Measurements from ENCODE around the gene OMD. TPM values are rescaled to one million over a fixed set of nuclear protein-coding genes. Genes with fewer than 3 reads are reported as not detected.

Gene OMD
- total and polyA plus RNA-seq, 10 donors: 0.10 to 1.0 (median 0.61) TPM; not detected in 1

DNA sequence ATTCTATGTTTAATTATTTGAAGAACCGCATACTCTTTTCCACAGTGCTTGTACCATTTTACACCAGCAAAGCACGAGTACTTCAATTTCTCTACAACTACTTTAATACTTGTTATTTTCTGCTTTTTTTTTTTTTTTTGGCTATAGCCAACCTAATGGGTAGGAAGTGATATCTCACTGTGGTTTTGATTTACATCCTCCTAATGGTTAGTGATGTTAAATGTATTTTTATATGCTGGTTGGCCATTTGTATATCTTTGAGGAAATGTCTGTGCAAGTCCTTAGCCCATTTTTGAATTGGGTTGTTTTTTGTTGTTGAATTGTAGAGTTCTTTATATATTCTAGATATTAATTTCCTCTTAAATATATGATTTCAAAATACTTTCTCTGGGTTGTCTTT lies 42.5 kb downstream of the OMD start:
- H3K36me3 ChIP-seq: peaks cover 0 to 6% (median 0%) of the 10 kb centered on the region in 6 donors
- H3K4me3 ChIP-seq: no peak overlapping the region
- no peaks in the 10 kb centered on the region for H3K9me3 ChIP-seq
- DNase-seq: no peak
- WGBS, 5 donors: 77 to 92% (median 82%) methylated on average over 2 of the region's 2 CpGs
- H3K27ac ChIP-seq: no peak overlapping the region
- intact Hi-C loops (cut with DNase I; ENCODE audit: low total_unique reads): no loop called here
- H3K27me3 ChIP-seq (replicated peaks in 1 of 7): no peaks in the 10 kb centered on the region
- no peak for TF ChIP-seq POLR2A (IDR thresholded peaks at IDR 0.05)
- H3K4me1 ChIP-seq: no peaks in the 10 kb centered on the region

DNA sequence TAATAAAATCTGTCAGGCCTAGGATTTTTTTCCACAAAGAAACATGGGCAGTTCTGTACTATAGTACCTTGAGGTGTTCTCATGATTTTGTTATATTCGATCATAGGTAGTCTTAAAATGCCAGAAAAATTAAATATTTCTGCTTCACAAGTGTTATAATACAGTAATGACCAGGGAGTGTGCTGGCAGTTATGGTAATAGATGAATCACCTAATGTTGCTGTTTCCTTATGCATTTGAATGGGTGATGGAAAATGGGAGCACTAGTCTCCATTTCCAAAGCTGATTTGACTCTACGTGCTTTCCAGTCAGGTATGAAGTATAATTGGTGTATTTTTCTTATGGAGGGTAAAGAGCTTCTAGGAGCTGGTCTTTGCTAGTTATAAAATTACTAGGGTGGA lies 43.7 kb downstream of the OMD start:
- DNase-seq: no peak
- no peaks in the 10 kb centered on the region for H3K4me1 ChIP-seq
- no peak overlapping the region for H3K27ac ChIP-seq
- no peak overlapping the region for H3K4me3 ChIP-seq
- WGBS, 5 donors: 95 to 99% (median 97%) methylated on average over 2 of the region's 2 CpGs
- peaks cover 0 to 6% (median 0%) of the 10 kb centered on the region in 6 donors for H3K36me3 ChIP-seq
- TF ChIP-seq POLR2A (IDR thresholded peaks at IDR 0.05) (no peak), POLR2AphosphoS5 (IDR thresholded peaks at IDR 0.05) (no peak)
- TF ChIP-seq, protein P1, sequence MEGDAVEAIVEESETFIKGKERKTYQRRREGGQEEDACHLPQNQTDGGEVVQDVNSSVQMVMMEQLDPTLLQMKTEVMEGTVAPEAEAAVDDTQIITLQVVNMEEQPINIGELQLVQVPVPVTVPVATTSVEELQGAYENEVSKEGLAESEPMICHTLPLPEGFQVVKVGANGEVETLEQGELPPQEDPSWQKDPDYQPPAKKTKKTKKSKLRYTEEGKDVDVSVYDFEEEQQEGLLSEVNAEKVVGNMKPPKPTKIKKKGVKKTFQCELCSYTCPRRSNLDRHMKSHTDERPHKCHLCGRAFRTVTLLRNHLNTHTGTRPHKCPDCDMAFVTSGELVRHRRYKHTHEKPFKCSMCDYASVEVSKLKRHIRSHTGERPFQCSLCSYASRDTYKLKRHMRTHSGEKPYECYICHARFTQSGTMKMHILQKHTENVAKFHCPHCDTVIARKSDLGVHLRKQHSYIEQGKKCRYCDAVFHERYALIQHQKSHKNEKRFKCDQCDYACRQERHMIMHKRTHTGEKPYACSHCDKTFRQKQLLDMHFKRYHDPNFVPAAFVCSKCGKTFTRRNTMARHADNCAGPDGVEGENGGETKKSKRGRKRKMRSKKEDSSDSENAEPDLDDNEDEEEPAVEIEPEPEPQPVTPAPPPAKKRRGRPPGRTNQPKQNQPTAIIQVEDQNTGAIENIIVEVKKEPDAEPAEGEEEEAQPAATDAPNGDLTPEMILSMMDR (IDR thresholded peaks at IDR 0.05 in 8 of 11, conservative IDR thresholded peaks at IDR 0.05 in 3 of 11): no peak
- intact Hi-C loops (cut with DNase I; ENCODE audit: low total_unique reads): no loop called here
- no peaks in the 10 kb centered on the region for H3K27me3 ChIP-seq (replicated peaks in 1 of 7)
- peaks cover 0 to 8% (median 6%) of the 10 kb centered on the region in 8 donors for H3K9me3 ChIP-seq

DNA sequence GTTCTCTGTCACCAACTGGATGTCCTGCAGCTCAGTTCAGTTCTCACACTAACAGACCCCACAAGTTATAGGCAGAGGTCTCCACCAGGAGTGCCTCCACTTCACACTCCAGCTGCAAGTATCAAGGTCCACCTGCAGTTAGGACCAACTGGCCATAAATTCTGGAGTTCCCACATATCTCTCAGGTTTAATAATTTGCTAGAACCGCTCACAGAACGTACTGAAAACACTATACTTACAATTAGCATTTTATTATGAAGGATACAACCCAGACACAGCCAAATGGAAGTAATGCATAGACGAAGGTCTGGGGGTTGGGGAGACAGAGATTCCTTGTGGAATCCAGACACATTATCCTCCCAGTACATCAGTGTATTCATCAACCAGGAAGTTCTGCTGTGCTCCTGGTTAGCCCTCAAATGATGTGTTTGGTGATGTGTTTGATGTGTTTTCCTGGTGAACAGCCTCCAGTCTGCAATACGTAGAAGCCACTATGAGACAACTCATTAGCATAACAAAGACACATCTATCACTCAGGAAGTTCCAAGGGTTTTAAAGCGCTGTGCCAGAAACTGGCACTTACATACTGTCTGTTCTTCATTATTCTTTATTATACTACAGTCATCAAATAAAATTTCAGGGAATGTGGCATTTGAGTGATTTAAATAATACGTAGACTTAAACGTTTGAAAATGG lies 45.3 kb downstream of the OMD start:
- Histone ChIP-seq H3K27me3 (replicated peaks in 1 of 7) (no peaks in the 10 kb centered on the region), H3K4me1 (no peaks in the 10 kb centered on the region), H3K4me3 (no peak overlapping the region), H3K9me3 (peaks cover 2 to 24% (median 21%) of the 10 kb centered on the region in 8 donors), H3K27ac (no peak overlapping the region), H3K36me3 (peaks cover 0 to 6% (median 0%) of the 10 kb centered on the region in 6 donors)
- TF ChIP-seq, protein P1 (IDR thresholded peaks at IDR 0.05 in 8 of 11, conservative IDR thresholded peaks at IDR 0.05 in 3 of 11): no peak
- no peak for TF ChIP-seq POLR2AphosphoS5 (IDR thresholded peaks at IDR 0.05)
- no peak for DNase-seq
- 72 to 83% (median 80%) methylated on average over 7 of the region's 7 CpGs for WGBS, 5 donors
- intact Hi-C loops (cut with DNase I; ENCODE audit: low total_unique reads): no loop called here

DNA sequence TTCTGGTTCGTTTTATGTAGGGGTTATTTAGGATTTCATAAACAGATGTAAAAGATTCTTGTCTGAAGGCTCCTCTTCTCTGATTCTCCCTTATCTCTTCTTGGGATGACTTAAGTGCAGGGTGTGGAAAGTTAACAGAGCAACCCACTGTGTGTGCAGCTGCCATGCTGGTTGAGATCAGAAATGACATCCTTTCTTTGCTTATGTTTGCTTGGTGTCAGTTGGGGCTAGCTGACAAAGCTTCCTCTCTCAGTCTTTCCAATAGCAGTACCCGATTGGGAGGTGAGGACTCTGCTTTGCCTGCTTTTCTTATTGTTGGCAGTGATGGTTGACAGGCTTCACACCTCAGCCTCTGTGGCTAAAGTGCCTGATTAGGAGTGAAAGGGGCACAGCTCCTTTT lies 46.4 kb downstream of the OMD start:
- Histone ChIP-seq H3K36me3 (peaks cover 0 to 9% (median 0%) of the 10 kb centered on the region in 6 donors), H3K27ac (no peak overlapping the region), H3K9me3 (peaks cover 5 to 36% (median 33%) of the 10 kb centered on the region in 8 donors), H3K27me3 (replicated peaks in 1 of 7) (no peaks in the 10 kb centered on the region), H3K4me1 (no peaks in the 10 kb centered on the region), H3K4me3 (no peak overlapping the region)
- DNase-seq: no peak
- intact Hi-C loops (cut with DNase I; ENCODE audit: low total_unique reads): no loop called here
- 72 to 84% (median 77%) methylated on average over 2 of the region's 2 CpGs for WGBS, 5 donors
- TF ChIP-seq POLR2A (IDR thresholded peaks at IDR 0.05) (no peak), POLR2AphosphoS5 (IDR thresholded peaks at IDR 0.05) (no peak)
- TF ChIP-seq, protein P1 (IDR thresholded peaks at IDR 0.05 in 8 of 11, conservative IDR thresholded peaks at IDR 0.05 in 3 of 11): no peak
